ENCODE results near the gene TRIM41. TPM values are rescaled to one million over a fixed set of nuclear protein-coding genes. Genes with fewer than 3 reads are reported as not detected.
A peak's percentile ranks its signal among the peaks of the same experiment; 100 is the strongest.
"Not testable (repeated sequence)": the region's sequence is repeated elsewhere in the genome, so short reads cannot be mapped to it uniquely, and the experiment has no call there.

TRIM41 gene
- total RNA-seq, 4 donors from 2014 or later, result 9.7 to 17.6 (median 12.1) TPM

DNA sequence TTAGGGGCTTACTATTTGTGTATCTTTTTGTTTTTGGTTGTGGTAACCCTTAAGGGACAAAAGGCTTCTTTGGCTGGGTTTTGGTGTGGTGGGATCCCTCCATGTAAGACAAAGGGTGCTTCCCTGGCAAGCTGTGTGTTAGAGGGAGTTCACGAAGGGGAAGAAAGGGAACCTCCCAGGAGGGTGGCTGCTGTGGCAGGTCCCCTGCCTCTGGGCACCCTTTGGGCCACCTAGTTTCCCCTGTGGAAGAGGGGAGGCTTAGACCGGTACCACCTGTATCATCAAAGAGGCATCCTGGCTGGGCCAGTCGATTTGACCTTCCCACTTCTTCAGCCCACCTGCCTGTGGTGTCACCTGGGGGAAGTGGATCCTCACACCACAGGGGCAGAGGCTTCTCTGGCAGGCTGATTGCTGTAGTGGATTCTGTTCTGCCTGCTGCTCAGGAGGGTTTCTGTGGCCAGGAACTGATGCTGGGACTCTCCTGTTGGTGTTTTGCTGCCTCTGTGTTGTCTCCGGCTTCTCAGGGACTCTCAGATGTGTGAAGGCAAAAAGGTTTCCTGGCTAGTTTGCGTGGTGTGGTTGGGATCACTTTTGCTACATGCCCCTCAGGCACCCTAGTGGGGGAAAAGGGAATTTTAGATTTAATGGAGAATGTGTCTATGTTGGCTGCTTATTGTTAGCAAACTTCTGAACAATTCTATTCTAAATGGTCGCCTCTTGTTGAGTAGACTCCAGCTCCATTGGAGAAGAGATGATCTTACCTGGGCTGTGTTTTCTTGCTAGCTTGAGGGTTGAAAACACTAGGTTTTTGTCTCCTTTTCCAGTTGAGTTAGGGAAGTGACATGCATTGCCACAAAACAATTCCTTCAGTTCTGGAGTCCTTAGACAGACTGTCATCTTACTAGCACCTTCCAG lies 61.0 kb downstream of the TRIM41 start:
- WGBS, 2 donors (ENCODE audit: low coverage in 1 of 2), result 68% methylated on average over 4 of the region's 6 CpGs; no CpG with 5 or more reads in 1 of the 2 donors
- not testable (repeated sequence) for H3K27me3 ChIP-seq, ATAC-seq, H3K4me3 ChIP-seq, H3K9me3 ChIP-seq, H3K27ac ChIP-seq, H3K4me1 ChIP-seq, H3K36me3 ChIP-seq
- TF ChIP-seq, protein P1, sequence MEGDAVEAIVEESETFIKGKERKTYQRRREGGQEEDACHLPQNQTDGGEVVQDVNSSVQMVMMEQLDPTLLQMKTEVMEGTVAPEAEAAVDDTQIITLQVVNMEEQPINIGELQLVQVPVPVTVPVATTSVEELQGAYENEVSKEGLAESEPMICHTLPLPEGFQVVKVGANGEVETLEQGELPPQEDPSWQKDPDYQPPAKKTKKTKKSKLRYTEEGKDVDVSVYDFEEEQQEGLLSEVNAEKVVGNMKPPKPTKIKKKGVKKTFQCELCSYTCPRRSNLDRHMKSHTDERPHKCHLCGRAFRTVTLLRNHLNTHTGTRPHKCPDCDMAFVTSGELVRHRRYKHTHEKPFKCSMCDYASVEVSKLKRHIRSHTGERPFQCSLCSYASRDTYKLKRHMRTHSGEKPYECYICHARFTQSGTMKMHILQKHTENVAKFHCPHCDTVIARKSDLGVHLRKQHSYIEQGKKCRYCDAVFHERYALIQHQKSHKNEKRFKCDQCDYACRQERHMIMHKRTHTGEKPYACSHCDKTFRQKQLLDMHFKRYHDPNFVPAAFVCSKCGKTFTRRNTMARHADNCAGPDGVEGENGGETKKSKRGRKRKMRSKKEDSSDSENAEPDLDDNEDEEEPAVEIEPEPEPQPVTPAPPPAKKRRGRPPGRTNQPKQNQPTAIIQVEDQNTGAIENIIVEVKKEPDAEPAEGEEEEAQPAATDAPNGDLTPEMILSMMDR (IDR thresholded peaks at IDR 0.05), result peak in 1 of 4 experiments; percentile 29

Small RNAs within 50 kb of the gene (small RNA-seq; reads per million reads assigned to genes)
- gene MIR4638 (0 reads per million in 4 donors), gene SNORD95 (0 reads per million in 4 donors), gene SNORD96A (0 reads per million in 4 donors)

Other genes with a start within 250 kb of the TRIM41 start
- gene BTNL3, start 234.4 kb upstream of the TRIM41 start, total RNA-seq, result not detected
- 10 to 100 TPM in 3 of 4 donors, 1 to 10 TPM in 1; 7.5 to 18.6 (median 15.0) TPM for gene BTNL9, start 183.0 kb upstream of the TRIM41 start, total RNA-seq
- under 1 TPM in 1 of 4 donors, not detected in 3; 0.12 TPM for gene OR2V1, start 92.1 kb upstream of the TRIM41 start, total RNA-seq
- under 1 TPM in 1 of 4 donors, not detected in 3; 0.08 TPM for gene OR2V2, start 75.7 kb upstream of the TRIM41 start, total RNA-seq
- 10 to 100 TPM in 1 of 4 donors, 1 to 10 TPM in 3; 3.0 to 11.0 (median 4.7) TPM for gene TRIM7, start 18.1 kb upstream of the TRIM41 start, total RNA-seq
- 1,000 to 10,000 TPM; 1,300 to 1,812 (median 1,580) TPM for gene RACK1, start 20.6 kb downstream of the TRIM41 start, total RNA-seq
- gene TRIM52, start 37.9 kb downstream of the TRIM41 start, total RNA-seq, result 10 to 100 TPM; 15.9 to 34.7 (median 22.2) TPM
- under 1 TPM in 1 of 4 donors, not detected in 3; 0.62 TPM for gene OR4F3, start 144.0 kb downstream of the TRIM41 start, total RNA-seq